Neutrophil (primary cell): ENCODE data around the gene SCN9A.

Experiments used
- H3K27ac ChIP-seq: fragments of 200-600 bp; sonication (generic); 2 replicates; pipeline ENCODE4 v1.5.1; 2016; ENCODE audit warnings: mild to moderate bottlenecking, moderate library complexity
- H3K27me3 ChIP-seq: fragments of 200-600 bp; sonication (generic); 2 replicates; pipeline ENCODE4 v1.6.0; 2016; ENCODE audit warnings: mild to moderate bottlenecking
- H3K36me3 ChIP-seq: fragments of 200-600 bp; sonication (generic); 2 replicates; pipeline ENCODE4 v1.5.1; 2017
- H3K4me1 ChIP-seq, 2 experiments: fragments of 200-600 bp in 1 of 2; sonication (generic) in 1 of 2; 1 replicate in 1 of 2; 2 replicates in 1 of 2; pipeline versions ENCODE4 v1.5.1 to v1.6.1; 2013 to 2016; ENCODE audit warnings: low read depth in 1 of 2, low read length in 1 of 2, mild to moderate bottlenecking in 1 of 2, moderate library complexity in 1 of 2; ENCODE audit not compliant: control insufficient read depth in 1 of 2, insufficient read depth in 1 of 2
- H3K4me3 ChIP-seq, 2 experiments: fragments of 200-600 bp in 1 of 2; sonication (generic) in 1 of 2; 1 replicate in 1 of 2; 2 replicates in 1 of 2; pipeline ENCODE4 v1.5.1; 2013 to 2016; ENCODE audit warnings: low read depth in 1 of 2, low read length in 1 of 2, mild to moderate bottlenecking in 1 of 2, moderate library complexity in 1 of 2
- H3K9me3 ChIP-seq: fragments of 200-600 bp; sonication (generic); 2 replicates; pipeline ENCODE4 v1.5.1; 2016
- TF ChIP-seq, protein P1 (sequence below): fragments of 200-600 bp; sonication (generic); IDR thresholded peaks from 2 replicates; pipeline ENCODE4 v1.5.1; 2016; ENCODE audit warnings: antibody characterized with exemption

Gene SCN9A

DNA sequence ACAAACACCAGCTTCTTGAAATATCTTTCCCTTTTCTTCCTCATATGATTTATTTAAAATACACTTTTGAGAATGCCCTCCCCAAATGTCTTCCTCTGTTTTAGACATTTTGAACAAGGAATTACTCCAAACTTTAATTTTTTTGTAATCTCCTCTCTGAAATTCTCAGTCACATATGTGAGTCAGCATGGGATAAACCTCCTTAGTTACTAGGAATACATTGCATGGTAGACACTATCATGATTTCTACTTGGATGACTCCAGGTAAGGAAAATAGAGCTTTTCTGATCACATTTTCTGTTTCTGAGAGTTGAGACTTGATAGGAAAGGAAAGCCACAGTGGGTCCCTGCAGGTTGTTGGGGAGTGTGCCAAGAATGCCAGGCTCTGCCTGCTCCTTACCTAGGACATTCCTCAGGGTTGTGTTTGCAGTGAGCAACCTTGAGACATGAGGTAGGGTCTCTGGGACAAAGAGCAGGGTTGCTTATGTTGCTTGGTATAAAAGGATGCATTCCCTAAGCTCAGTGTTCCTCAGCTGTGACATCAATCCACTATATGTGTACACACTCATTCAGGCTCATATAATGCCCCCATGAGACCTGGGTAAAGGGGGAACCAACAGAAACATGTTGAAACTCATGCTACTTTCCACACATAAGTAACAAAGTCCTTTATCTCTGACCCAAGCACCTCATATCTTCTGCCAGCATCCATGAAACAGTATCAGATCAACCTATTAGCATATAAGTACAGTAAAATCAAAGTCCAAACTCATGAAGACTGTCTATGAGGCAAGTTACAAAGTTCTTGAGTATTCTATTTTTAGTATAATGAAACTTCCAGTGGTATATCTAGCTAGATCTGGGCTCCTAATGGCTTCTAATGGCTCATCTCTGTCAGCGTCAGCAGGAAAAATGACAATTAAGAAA is 135.1 kb downstream of the SCN9A start:
- H3K27me3 ChIP-seq, result no peaks in the 10 kb centered on the region
- TF ChIP-seq, protein P1, sequence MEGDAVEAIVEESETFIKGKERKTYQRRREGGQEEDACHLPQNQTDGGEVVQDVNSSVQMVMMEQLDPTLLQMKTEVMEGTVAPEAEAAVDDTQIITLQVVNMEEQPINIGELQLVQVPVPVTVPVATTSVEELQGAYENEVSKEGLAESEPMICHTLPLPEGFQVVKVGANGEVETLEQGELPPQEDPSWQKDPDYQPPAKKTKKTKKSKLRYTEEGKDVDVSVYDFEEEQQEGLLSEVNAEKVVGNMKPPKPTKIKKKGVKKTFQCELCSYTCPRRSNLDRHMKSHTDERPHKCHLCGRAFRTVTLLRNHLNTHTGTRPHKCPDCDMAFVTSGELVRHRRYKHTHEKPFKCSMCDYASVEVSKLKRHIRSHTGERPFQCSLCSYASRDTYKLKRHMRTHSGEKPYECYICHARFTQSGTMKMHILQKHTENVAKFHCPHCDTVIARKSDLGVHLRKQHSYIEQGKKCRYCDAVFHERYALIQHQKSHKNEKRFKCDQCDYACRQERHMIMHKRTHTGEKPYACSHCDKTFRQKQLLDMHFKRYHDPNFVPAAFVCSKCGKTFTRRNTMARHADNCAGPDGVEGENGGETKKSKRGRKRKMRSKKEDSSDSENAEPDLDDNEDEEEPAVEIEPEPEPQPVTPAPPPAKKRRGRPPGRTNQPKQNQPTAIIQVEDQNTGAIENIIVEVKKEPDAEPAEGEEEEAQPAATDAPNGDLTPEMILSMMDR, result no peak
- H3K27ac ChIP-seq, result no peak overlapping the region
- H3K9me3 ChIP-seq, result no peaks in the 10 kb centered on the region
- no peaks in the 10 kb centered on the region for H3K36me3 ChIP-seq
- H3K4me3 ChIP-seq, result no peak overlapping the region
- no peaks in the 10 kb centered on the region for H3K4me1 ChIP-seq

DNA sequence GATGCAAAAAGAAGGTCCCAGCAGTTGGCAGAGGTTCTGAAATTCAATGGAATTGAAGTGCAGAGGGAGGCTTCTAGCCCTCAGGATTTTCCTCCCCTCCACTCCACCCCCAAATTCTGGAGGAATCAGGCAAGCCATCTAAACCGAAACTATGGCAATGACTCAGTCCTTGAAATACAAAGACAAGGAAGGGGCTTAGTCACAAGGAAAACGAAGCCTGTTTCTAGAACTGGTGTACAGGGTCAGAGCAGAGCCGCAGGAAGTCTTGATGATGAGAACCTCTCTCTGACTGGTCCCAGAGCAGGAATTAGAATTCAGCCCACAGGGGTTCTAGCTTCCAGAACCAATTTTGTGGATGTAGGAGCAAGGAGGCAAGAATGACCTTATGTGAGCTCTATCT is 136.2 kb downstream of the SCN9A start:
- Histone ChIP-seq H3K4me3 (no peak overlapping the region), H3K4me1 (no peaks in the 10 kb centered on the region), H3K27me3 (no peaks in the 10 kb centered on the region), H3K36me3 (no peaks in the 10 kb centered on the region), H3K27ac (no peak overlapping the region), H3K9me3 (no peaks in the 10 kb centered on the region)
- TF ChIP-seq, protein P1, result no peak

DNA sequence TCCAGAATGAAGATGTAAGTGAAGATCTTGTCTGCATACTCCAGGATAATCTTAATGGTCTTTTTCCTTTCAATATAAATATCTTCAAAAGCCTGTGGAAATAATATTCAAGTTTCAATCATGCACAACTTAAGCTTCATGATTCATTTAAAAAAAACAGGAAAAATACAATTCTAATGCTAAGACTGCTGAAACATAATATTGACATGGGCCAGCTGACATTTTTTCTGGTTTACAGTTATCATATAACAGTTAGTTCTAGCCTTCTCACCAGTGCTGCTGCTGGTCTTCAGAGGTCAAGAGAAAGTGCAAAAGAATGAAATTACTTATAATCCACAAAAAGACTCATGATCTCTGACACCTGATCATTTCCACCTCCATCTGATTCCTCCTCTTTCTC is 137.6 kb downstream of the SCN9A start:
- Histone ChIP-seq H3K4me1 (no peaks in the 10 kb centered on the region), H3K27ac (no peak overlapping the region), H3K4me3 (no peak overlapping the region), H3K27me3 (no peaks in the 10 kb centered on the region), H3K36me3 (no peaks in the 10 kb centered on the region), H3K9me3 (no peaks in the 10 kb centered on the region)
- TF ChIP-seq, protein P1, result no peak

DNA sequence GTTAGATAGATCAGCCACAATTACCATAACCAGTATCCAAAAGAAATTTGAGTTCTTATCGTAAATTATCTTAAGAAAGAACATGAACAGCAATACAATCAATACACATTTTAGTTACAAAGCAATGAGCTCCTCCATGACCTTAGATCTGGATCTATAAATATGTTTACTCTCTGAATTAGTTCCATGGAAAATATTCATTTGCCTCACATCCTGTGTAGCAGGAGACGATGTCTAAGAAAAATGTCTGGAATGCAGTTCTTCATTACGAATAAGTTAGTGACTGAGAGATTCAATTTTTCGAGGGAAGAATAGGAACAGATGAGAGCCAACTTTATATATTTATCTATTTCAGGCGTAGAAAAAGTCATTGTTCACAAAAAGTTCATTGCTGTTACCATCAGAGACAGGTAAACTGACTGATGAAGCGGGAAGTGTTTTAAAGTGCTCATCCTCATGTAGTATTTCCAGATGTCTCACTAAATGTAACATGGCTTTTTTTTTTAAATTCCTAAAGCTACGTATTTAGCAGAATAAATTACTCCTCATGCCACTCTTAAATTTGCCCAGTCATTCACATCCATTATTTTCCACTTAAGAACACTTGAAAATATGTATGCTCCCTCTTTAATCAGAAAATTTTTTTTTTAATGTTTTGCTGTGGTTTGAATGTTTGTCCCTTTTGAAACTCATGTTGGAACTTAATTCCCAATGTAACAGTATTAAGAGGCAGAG is 141.5 kb downstream of the SCN9A start:
- TF ChIP-seq, protein P1, result no peak
- H3K4me3 ChIP-seq, result no peak overlapping the region
- no peaks in the 10 kb centered on the region for H3K36me3 ChIP-seq
- no peaks in the 10 kb centered on the region for H3K27me3 ChIP-seq
- H3K9me3 ChIP-seq, result no peaks in the 10 kb centered on the region
- no peaks in the 10 kb centered on the region for H3K4me1 ChIP-seq
- H3K27ac ChIP-seq, result no peak overlapping the region

DNA sequence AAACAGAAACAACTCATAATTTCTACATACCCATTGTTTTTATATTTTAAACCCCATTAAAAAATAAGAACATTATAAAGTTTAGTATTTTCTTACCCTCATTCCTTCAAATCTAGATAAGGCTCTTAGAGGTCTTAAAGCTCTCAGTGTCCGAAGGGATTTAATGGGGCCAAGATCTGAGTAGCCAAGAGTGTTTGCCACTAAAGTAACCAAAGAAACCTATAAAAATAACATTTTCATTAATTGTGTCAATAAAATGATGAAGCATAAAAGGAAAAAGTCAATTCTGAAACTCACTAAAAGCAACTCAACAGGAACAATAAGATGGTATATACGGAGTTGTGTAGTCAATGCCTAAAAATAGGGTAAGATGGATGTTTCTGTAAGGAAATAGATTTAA is 142.5 kb downstream of the SCN9A start:
- no peaks in the 10 kb centered on the region for H3K4me1 ChIP-seq
- no peak overlapping the region for H3K27ac ChIP-seq
- H3K27me3 ChIP-seq, result no peaks in the 10 kb centered on the region
- H3K36me3 ChIP-seq, result peaks cover 5% of the 10 kb centered on the region
- no peaks in the 10 kb centered on the region for H3K9me3 ChIP-seq
- TF ChIP-seq, protein P1, result no peak
- no peak overlapping the region for H3K4me3 ChIP-seq
